Transverse colon (tissue), 4 donors: ENCODE data around the gene LSAMP. TPM values are rescaled to one million over a fixed set of nuclear protein-coding genes. Genes with fewer than 3 reads are reported as not detected.

ENCODE experiments used
- DNase-seq: peaks from one replicate; pipeline ENCODE4 v3.0.0-alpha.2; 2019
- H3K27ac ChIP-seq, 4 donors: fragments of 200-600 bp; sonication (generic); 2 replicates each; pipeline ENCODE4 v1.5.1; 2016 to 2018; ENCODE audit warnings: inconsistent platforms in 4 of 4
- H3K27me3 ChIP-seq: fragments of 200-600 bp; sonication (generic); 2 replicates; pipeline ENCODE4 v1.5.1; 2017; ENCODE audit warnings: inconsistent platforms
- H3K36me3 ChIP-seq, 4 donors: fragments of 200-600 bp; sonication (generic); 2 replicates each; pipeline ENCODE4 v1.5.1; 2017 to 2019; ENCODE audit warnings: inconsistent platforms in 4 of 4
- H3K4me1 ChIP-seq, 4 donors: fragments of 200-600 bp; sonication (generic); 2 replicates each; pipeline ENCODE4 v1.5.1; 2017 to 2020; ENCODE audit warnings: inconsistent platforms in 4 of 4
- H3K4me3 ChIP-seq, 4 donors: fragments of 200-600 bp; sonication (generic); 1 replicate in 1 of 4; 2 replicates in 3 of 4; pipeline versions ENCODE4 v1.5.1 to v1.6.1; 2017 to 2019; ENCODE audit warnings: inconsistent platforms in 4 of 4
- H3K9me3 ChIP-seq, 2 donors: fragments of 200-600 bp; sonication (generic); 2 replicates each; pipeline ENCODE4 v1.5.1; 2017 to 2019; ENCODE audit warnings: inconsistent platforms in 2 of 2
- EP300 ChIP-seq: sonication (generic); formaldehyde crosslinking; IDR thresholded peaks from one replicate; pipeline ENCODE4 v1.6.1; 2017; ENCODE audit warnings: antibody characterized with exemption, low read depth
- POLR2A ChIP-seq: fragments of 450-650 bp; IDR thresholded peaks from one replicate; pipeline ENCODE4 v1.6.1; 2016; ENCODE audit warnings: antibody characterized with exemption, mild to moderate bottlenecking, moderate library complexity
- POLR2AphosphoS5 ChIP-seq, 3 donors: sonication (generic); formaldehyde crosslinking; IDR thresholded peaks; one replicate each; pipeline ENCODE4 v1.6.1; 2016; ENCODE audit warnings: antibody characterized with exemption in 3 of 3
- WGBS, 2 donors: methylation state at CpG; one replicate each; pipeline ENCODE4 v1.1.5; 2018; ENCODE audit warnings: low coverage in 1 of 2; 5-methylcytosine and 5-hydroxymethylcytosine counted together
- in situ Hi-C, 4 donors: fragments of 200-750 bp; cut with MboI; loops; one replicate each; pipeline versions ENCODE4 v1.15.0 to v1.15.1; 2017; ENCODE audit warnings: low sequenced_read_pairs in 3 of 4, low pct_ligation_motif_present in 1 of 4, low pct_unique_long_range_greater_than_20kb in 1 of 4
- intact Hi-C: fragments of 100-400 bp; cut with DNase I; formaldehyde crosslinking; loops from one replicate; pipeline ENCODE4 v1.15.1; 2023; ENCODE audit warnings: low total_unique reads
- total RNA-seq, 4 donors: library from RNA; depleted of rRNA; stranded (reverse); fragments of >200 nt; gene quantifications; one replicate each; pipeline ENCODE4 v1.1.0, GENCODE V29; 2016
- TF ChIP-seq, protein P1 (sequence below), 5 experiments: fragments of 200-600 bp in 3 of 5; fragments of 450-650 bp in 2 of 5; sonication (generic) in 3 of 5; IDR thresholded peaks; 1 replicate in 2 of 5; 2 replicates in 3 of 5; pipeline ENCODE4 v1.5.1; 2016 to 2017; ENCODE audit warnings: antibody characterized with exemption in 5 of 5, inconsistent platforms in 3 of 5, mild to moderate bottlenecking in 2 of 5, moderate library complexity in 1 of 5

Gene LSAMP
- total RNA-seq, 4 donors from 2014 or later: 3.4 to 8.2 (median 5.4) TPM

DNA sequence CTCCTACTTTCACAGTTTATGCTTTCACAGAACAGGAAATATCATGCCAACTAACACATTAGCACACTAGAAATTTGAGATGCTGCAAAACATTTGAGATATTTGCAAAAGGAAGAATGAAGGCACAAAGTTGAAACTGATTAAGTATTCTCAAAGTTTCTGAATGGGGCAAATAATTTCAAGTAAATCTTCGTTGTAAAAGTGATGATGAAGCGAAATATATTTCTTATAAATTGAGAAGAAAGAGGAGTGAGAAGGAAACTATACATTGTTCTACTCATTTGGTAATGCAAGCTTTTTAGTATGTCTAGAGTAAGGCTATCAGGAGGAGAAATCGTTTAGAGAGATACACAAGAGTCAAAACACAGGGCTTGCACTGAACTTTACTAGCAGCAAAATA lies 24.3 kb upstream of the LSAMP start:
- in situ Hi-C loops: no loop called here
- H3K4me3 ChIP-seq: no peak overlapping the region
- TF ChIP-seq EP300: no peak
- TF ChIP-seq, protein P1, sequence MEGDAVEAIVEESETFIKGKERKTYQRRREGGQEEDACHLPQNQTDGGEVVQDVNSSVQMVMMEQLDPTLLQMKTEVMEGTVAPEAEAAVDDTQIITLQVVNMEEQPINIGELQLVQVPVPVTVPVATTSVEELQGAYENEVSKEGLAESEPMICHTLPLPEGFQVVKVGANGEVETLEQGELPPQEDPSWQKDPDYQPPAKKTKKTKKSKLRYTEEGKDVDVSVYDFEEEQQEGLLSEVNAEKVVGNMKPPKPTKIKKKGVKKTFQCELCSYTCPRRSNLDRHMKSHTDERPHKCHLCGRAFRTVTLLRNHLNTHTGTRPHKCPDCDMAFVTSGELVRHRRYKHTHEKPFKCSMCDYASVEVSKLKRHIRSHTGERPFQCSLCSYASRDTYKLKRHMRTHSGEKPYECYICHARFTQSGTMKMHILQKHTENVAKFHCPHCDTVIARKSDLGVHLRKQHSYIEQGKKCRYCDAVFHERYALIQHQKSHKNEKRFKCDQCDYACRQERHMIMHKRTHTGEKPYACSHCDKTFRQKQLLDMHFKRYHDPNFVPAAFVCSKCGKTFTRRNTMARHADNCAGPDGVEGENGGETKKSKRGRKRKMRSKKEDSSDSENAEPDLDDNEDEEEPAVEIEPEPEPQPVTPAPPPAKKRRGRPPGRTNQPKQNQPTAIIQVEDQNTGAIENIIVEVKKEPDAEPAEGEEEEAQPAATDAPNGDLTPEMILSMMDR (IDR thresholded peaks at IDR 0.05): no peak
- no peak for TF ChIP-seq POLR2AphosphoS5 (IDR thresholded peaks at IDR 0.05)
- no peak for TF ChIP-seq POLR2A
- H3K36me3 ChIP-seq: no peaks in the 10 kb centered on the region
- no peaks in the 10 kb centered on the region for H3K27me3 ChIP-seq
- 60 to 78% methylated on average over 3 of the region's 3 CpGs for whole genome bisulfite sequencing, 2 donors
- no peaks in the 10 kb centered on the region for H3K4me1 ChIP-seq
- intact Hi-C loops: no loop called here
- H3K9me3 ChIP-seq: no peaks in the 10 kb centered on the region
- no peak overlapping the region for H3K27ac ChIP-seq
- DNase-seq: no peak

DNA sequence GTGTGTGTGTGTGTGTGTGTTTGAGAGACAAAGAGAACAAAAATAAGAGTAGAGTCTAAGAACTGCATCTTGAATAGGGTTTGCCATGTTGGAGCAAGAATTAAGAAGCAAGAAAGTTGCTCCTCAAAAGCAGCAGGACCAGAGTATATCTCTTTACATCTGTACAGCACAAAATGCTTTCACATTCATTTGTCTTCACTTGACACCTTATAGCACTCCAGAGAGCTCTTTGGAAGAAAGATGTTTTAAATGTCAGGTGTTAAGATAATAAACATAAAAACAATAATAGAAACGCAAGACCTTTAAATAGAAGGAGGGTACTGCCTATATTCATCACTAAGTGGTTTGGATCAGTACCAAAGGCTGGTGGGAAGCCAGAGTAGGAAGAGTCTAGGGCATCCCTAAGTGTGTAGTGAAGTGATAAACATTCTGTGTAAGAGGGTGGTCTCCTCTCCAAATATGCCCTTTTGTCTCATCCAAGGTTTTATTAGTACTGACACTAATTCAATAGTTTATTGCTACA lies 19.1 kb upstream of the LSAMP start:
- no peaks in the 10 kb centered on the region for H3K36me3 ChIP-seq

DNA sequence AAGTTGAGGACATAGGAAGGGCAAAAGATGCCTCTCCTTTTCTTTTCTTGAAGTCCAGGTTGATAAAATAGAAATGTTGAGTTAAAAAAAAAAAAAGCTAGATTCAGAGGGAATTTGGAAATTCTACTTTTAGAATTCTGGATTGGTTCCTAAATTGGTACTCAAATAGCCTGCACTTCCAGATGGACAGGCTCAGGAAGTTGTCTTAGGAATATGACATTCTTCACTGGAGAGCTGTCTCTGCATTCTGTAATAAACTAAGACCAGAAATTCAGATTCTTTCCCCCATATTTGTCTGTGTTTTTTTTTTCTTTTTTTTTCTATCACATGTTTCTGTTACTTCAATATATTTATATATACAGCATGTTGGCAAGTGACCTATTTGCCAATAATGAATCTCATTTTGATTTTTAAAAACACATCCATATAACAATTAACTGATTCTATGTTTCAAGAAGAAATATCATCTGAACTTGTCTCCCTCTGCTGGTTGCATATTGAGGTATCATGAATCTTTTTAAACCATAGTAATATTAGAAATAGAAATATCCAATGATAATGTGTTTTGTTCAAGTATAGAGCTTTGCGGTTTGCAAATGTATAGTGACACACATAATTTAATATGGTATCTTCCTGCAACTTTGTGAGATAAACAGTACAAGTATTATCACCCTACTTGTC lies 8.5 kb upstream of the LSAMP start:
- in situ Hi-C loops (no loop called here), intact Hi-C loops (no loop called here)
- Histone ChIP-seq H3K27ac (no peak overlapping the region), H3K4me3 (no peak overlapping the region), H3K27me3 (no peaks in the 10 kb centered on the region), H3K36me3 (no peaks in the 10 kb centered on the region), H3K4me1 (no peaks in the 10 kb centered on the region), H3K9me3 (no peaks in the 10 kb centered on the region)
- no peak for DNase-seq
- TF ChIP-seq, protein P1 (IDR thresholded peaks at IDR 0.05): peak in 1 of 5 experiments; percentile 30
- TF ChIP-seq POLR2A: no peak
- 73 to 74% methylated on average over 1 of the region's 1 CpG for WGBS, 2 donors

More for the DNA sequence above, 19.1 kb upstream of the LSAMP start:
- Histone ChIP-seq H3K9me3 (no peaks in the 10 kb centered on the region), H3K4me3 (no peak overlapping the region), H3K27me3 (no peaks in the 10 kb centered on the region), H3K27ac (no peak overlapping the region), H3K4me1 (no peaks in the 10 kb centered on the region)
- in situ Hi-C loops (no loop called here), intact Hi-C loops (no loop called here)
- TF ChIP-seq POLR2AphosphoS5 (IDR thresholded peaks at IDR 0.05) (no peak), POLR2A (no peak), EP300 (no peak)
- TF ChIP-seq, protein P1 (IDR thresholded peaks at IDR 0.05): no peak
- WGBS, 2 donors: 46% methylated on average over 1 of the region's 1 CpG; no CpG with 5 or more reads in 1 of the 2 donors
- no peak for DNase-seq

DNA sequence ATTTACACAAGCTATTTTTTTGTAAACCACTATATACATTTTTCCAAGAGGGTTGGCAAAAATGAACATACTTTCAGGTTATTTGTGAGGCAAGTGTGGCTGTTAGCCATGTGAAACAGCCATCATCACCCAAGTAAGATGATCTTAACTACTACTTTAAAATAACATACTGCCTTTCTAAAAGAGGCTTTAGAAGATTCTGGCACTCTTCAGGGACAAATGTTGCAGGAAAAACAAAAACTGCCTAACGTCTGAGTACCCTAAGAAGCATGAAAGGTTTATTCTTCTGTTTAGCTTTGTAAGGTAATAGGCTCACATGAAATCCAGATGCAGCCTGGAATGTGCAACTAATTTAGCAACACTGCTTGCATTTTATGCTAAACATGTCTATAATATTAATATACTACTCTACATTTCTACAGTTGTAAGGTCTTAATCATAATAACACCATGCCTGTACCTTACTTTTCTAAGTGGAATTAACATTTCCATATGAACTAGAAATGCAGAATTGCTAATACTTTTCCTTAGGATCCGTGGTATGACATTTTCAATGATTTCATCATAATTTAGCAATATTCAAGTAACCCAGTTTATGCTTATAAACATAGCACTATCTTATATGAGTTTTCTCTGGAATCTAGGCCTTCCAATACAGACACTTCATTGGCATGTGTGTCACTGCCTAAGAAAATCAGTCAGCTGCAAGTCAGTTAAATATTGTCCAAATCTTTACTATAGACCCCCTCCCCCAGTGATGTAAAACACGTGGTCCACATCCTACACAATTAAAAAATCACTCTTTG lies 4.5 kb upstream of the LSAMP start:
- no peaks in the 10 kb centered on the region for H3K36me3 ChIP-seq
- no peak for DNase-seq
- 42 to 44% methylated on average over 2 to 3 of the region's 3 CpGs for WGBS, 2 donors
- TF ChIP-seq, protein P1 (IDR thresholded peaks at IDR 0.05): no peak
- TF ChIP-seq EP300 (no peak), POLR2A (no peak), POLR2AphosphoS5 (IDR thresholded peaks at IDR 0.05) (no peak)
- H3K4me1 ChIP-seq: no peaks in the 10 kb centered on the region
- H3K9me3 ChIP-seq: no peaks in the 10 kb centered on the region
- H3K27ac ChIP-seq: no peak overlapping the region
- no peaks in the 10 kb centered on the region for H3K27me3 ChIP-seq
- no peak overlapping the region for H3K4me3 ChIP-seq
- in situ Hi-C loops: no loop called here
- intact Hi-C loops: loop anchor here (5.0 kb wide), 1 partner anchor 307 kb away; no protein-coding TSS in a partner anchor
